HG02678 (cell line): ENCODE results near the gene DEAF1.

Experiments used
- ATAC-seq: cut with Tn5 transposase; IDR thresholded peaks from one replicate; pipeline ENCODE4 v1.9.1; 2021; ENCODE audit warnings: mild to moderate bottlenecking, moderate library complexity; ENCODE audit not compliant: unreplicated experiment

Gene DEAF1

GRCh38 chr11:721741-722345 lies 26.8 kb upstream of the DEAF1 start:
- no peak for ATAC-seq

- no peak for ATAC-seq
Measured at GRCh38 chr11:721247-721740, 26.3 kb upstream of the DEAF1 start.

- ATAC-seq: no peak
Measured at GRCh38 chr11:720642-721246, 25.7 kb upstream of the DEAF1 start.

- no peak for ATAC-seq
Measured at GRCh38 chr11:720017-720641, 25.1 kb upstream of the DEAF1 start.

GRCh38 chr11:719214-720016 lies 24.4 kb upstream of the DEAF1 start:
- ATAC-seq: no peak

- ATAC-seq: no peak
Measured at GRCh38 chr11:714436-714835, 19.4 kb upstream of the DEAF1 start.

- no peak for ATAC-seq
Measured at GRCh38 chr11:709109-709997, 14.3 kb upstream of the DEAF1 start.

- no peak for ATAC-seq
Measured at GRCh38 chr11:708511-708910, 13.5 kb upstream of the DEAF1 start.

GRCh38 chr11:707817-708420 lies 12.9 kb upstream of the DEAF1 start:
- ATAC-seq: no peak

GRCh38 chr11:706957-707816 lies 12.2 kb upstream of the DEAF1 start:
- no peak for ATAC-seq

GRCh38 chr11:706439-706956 lies 11.5 kb upstream of the DEAF1 start:
- no peak for ATAC-seq

GRCh38 chr11:705646-706438 lies 10.8 kb upstream of the DEAF1 start, which contains the start of gene EPS8L2:
TSS of gene EPS8L2 (plus strand) at chr11:706231. CDS start at chr11:709408, 3,177 bp downstream.
- no peak for ATAC-seq

- no peak for ATAC-seq
Measured at GRCh38 chr11:704781-705645, 10.0 kb upstream of the DEAF1 start.

- ATAC-seq: no peak
Measured at GRCh38 chr11:704228-704674, 9.2 kb upstream of the DEAF1 start.

GRCh38 chr11:703506-703905 lies 8.5 kb upstream of the DEAF1 start:
- no peak for ATAC-seq

GRCh38 chr11:702462-703461 lies 7.7 kb upstream of the DEAF1 start:
- no peak for ATAC-seq
